HG02588 (cell line): ENCODE measurements around the gene ZNF692.
"Not testable (repeated sequence)": the region's sequence is repeated elsewhere in the genome, so short reads cannot be mapped to it uniquely, and the experiment has no call there.

Source experiments
- ATAC-seq: cut with Tn5 transposase; IDR thresholded peaks from one replicate; pipeline ENCODE4 v1.9.1; 2021; ENCODE audit warnings: mild to moderate bottlenecking, moderate library complexity; ENCODE audit not compliant: unreplicated experiment

Gene ZNF692

DNA sequence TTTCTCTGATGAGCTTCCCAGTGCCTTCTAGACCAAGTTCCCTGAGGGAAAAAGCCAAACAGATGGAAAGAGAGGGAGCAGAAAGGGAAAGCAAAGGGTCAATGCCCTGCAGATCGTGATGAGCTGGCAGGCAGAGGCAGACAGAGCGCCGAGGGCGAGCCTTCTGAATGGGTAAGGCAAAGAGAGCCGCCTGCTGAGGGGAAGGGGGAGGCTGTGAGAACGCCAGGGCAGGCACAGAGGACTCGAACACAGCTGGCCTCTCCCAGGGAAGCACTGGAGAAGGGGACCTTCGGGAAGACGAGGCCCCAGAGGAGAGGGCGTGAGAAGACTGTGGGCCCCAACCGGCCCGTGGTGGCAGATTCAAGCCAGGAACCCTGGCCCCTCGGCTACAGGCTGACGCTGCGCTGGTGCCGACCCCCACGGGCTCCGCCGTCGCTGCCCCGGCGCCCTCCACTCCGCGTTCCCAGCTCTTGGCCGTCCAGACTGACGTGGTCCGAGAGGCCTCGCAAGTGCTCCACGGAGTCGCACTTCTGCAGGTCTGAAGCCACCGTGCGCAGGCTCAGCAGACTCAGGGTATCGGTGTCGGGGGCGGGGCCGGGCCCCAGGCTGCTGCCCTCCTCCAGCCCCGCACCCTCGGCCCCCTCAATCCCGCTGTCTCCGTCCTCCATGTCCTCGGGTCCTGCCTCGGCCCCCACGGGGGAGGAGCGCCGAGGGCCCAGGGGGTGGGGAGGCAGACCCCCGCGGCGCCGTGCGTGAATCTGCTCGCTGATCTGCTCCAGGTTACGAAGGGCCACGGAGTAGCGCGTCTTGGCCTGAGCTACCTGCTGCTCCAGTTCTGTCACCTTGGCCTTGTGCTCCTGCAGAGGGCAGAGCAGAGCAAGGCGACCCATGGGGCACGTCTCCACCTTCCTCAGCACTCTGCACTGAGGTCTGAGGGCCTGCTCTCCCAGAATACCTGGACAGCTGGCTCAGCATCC lies 47.1 kb downstream of the ZNF692 start:
- ATAC-seq: no peak

DNA sequence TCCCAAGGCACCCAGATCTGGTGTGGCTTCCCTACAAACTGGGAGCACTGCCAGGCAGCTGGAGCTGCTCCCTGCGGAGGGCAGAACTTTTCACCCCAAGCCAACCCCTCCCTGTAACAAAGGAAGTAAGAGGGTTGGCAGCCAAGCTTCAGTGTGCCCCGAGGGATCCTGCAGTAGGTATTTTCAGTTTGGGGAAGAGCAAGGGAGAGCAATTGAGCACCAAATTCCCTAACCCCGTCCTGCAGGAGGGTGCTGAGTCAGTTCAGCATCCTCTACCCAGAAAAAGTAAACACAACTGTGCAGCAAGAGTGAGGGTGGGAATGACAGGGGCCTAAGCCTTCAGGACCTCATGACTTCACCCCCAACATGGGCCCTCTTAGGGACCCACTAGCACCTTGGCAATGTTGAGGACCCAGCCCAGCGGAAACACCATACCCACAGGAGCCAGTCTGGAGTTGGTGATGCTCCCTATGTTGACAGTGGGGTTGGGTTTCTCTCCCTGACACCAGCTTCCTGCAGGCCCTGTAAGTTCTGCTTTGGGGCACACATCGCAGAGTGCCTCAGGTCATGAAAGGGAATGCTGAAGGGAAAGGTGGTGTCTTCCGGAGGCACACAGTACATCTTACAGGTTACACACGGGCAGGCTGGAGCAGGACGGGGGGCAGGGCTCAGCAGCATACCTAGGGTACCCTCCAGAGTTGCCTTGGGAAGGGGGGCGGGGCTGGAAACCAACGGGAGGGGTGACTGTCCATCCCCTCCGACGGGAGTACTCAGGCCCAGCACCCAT lies 48.0 kb downstream of the ZNF692 start:
- ATAC-seq: no peak

DNA sequence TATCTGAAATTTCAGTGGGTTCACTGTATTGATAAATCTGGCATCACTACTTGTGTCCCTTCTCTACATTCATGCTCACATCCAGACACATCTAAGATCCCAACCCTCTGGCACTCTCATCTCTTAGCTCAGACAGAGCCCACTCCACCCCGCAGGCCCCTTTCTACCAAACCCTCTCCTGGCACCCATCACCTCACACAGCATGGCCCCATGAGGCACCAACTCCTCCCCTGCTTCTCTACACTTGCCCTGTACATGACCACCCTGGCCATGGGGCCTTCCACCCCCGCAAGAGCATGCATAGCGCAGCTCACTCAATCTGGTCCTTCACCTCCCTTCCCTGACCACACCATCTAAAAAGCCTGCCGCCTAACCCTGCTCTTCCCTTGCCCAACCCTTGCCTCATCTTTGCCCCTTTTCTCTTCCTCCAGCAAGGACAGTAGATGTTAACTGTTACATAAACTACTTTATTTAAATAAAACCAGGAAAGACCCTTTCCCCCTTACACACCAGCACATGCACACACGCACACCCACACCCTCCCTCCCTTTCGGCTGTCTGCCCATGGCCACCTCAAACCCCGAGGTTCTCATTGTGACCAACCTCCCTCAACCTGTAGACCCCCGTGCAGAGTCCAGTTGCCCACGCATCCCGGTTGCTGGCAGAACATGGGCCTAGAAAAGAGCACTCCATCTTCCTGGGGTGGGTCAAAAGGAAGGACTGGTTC lies 48.7 kb downstream of the ZNF692 start:
- ATAC-seq: no peak

DNA sequence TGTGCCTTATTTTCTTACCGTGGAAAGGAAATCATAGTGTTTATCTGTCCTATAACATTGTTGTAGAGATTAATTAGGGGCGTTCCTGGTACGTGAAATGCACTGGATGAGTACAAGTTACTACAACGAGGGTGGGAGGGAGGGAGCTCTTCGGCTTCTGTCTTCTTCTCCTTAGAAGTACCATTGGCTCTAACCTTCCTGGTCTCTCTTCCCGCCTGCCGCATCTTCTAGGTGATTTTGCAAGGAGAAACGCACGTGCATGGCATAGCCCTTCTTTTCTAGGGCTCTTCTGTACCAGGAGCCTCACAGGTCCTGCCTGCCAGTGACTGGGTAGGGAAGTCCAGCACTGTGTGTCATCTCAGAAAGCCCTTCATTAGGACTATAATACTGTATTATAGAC lies 50.0 kb downstream of the ZNF692 start:
- no peak for ATAC-seq

DNA sequence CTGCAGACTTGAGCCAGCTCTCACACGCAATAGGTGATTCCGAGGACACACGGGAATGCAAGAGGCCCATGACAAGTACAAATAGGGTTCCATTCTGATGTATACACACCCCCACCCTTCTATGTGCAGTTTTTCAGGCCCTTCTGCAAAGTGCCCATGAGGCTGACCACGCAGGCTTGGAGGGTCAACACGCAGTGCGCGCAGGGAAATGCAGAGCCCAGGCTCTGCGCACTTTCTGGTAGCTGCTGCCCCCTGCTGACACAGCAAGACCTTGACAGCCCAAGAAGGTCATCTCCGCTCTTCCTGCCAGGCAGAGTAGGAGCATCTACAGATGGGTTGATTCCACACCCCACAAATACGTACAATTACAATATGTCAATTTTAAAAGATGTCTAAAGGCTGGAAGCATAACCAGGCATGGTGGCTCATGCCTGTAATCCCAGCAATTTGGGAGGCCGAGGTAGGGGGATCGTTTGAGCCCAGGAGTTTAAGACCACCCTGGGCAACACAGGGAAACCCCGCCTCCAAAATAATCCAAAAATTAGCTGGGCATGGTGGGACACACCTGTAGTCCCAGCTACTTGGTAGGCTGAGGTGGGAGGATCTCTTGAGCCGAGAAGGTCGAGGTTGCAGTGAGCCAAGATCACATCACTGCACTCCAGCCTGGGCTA lies 51.7 kb downstream of the ZNF692 start:
- ATAC-seq: peak; percentile 40

DNA sequence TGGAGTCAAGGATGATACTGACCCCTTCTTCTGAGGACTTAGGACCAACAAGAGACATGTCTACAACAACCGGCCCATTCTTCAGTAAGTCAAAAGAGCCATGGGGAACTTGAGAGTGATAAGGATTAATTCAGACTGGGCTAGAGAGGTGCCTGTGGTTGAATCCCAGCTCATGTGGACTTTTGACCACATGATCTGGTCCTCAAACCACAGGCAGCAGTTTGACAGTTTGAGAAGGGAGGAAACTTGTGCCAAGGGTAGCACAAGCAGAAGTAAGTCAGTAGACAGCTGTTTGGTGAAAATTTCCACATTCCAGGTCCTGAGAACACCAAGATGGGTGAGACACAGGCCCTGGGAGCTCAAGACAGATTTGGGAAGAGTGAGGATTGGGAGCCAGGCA lies 53.0 kb downstream of the ZNF692 start:
- no peak for ATAC-seq

DNA sequence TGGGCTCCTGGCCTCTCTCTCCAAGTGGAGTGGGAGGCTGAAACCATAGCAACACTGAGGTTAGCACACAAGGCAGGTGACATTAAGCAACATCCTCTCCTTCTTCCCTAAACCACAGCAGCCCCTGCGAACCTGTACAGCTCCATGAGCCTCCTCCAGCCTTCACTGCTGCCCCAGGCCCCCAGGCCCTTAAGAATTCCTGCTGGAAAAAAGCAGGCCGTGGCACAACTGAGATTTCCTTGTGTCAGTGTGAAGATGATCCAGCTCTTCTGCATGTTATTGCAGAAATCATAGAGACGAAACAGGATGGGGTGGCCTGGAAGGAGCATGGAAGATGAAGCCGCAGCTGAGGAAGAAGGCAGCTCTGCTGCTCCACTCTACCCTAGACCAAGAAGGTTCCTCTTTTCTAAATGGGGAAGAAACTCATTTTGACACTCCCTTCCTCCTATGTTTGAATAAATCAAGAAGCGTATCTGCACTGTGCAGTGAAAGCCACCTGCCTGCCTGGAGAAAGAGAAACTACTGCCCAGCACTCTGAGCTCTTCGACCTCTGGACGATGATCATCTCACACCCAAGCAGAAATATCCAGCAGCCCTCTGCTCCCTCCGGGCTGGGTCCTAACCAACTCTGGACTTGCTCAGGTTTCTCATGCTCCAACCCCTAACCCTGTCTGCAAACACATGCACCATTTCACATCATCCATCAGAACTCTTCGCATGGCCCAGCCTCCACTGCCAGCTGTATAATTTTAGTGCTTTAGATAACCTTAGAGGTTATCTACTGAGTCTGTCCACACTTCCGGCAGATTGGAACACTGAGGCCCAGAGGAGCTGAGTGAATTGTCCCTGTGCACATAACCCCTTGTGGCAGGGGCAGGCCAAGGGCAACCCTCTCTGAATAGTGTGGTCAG lies 53.9 kb downstream of the ZNF692 start:
- peak; percentile 91 for ATAC-seq

DNA sequence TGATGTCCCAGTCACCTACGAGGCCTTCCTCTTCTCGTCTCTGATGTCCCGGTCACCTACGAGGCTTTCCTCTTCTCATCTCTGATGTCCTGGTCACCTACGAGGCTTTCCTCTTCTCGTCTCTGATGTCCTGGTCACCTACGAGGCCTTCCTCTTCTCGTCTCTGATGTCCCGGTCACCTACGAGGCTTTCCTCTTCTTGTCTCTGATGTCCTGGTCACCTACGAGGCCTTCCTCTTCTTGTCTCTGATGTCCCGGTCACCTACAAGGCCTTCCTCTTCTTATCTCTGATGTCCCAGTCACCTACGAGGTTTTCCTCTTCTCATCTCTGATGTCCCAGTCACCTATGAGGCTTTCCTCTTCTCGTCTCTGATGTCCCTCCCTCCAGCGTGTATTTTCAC lies 55.4 kb downstream of the ZNF692 start:
- not testable (repeated sequence) for ATAC-seq

DNA sequence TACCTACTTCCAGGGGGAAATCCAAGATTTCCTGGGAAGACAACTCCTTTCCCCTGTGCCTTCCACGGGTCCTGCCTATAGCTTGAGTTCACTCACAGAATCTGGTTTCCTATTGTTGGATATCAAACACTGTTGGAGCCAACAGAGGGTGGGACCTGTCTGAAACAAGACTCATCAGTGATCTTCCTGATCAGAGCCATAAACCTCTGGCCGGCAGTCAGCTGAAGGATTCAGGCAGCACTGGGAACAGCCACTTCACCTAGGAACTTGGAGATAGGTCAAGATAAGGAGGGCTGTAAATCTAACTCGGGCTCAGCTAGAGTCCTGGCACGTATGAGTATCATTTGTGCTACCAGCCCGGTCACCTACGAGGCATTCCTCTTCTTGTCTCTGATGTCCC lies 56.4 kb downstream of the ZNF692 start:
- no peak for ATAC-seq

DNA sequence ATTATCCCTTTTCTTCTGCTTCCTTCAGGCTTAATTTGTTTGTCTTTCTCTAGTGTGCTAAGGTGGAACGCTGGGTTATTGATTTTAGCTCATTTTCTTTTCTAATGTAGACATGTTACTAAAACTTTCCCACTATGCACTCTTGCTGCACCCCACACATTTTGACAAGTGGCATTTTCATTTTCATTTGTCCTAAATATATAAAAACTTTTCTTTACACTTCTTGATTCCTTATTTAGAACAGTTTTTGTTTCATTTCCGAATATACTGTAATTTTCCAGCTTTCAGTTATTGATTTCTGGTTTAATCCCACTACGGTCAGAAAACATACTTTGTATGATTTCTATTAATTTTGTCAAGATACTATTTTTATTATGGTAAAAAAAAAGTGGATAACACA lies 58.4 kb downstream of the ZNF692 start:
- ATAC-seq: no peak
